Trophoblast cell (in vitro differentiated cells and primary cell): ENCODE data around the gene HOXB7.

Source experiments
- DNase-seq, 2 donors: peaks; one replicate each; pipeline ENCODE4 v3.0.0-alpha.2; 2016
- H2AFZ ChIP-seq: 2 replicates; pipeline ENCODE4 v1.6.1; 2013; ENCODE audit warnings: low read length, moderate library complexity, mild to moderate bottlenecking; ENCODE audit not compliant: insufficient read depth, poor library complexity
- H2AK5ac ChIP-seq: 2 replicates; pipeline ENCODE4 v1.6.1; 2013; ENCODE audit warnings: mild to moderate bottlenecking, low read length
- H2BK120ac ChIP-seq: 2 replicates; pipeline ENCODE4 v1.6.1; 2013; ENCODE audit warnings: low read length, mild to moderate bottlenecking, moderate library complexity; ENCODE audit not compliant: insufficient read depth, poor library complexity
- H2BK12ac ChIP-seq: 2 replicates; pipeline ENCODE4 v1.6.1; 2013; ENCODE audit warnings: mild to moderate bottlenecking, low read length, moderate library complexity
- H2BK5ac ChIP-seq: 2 replicates; pipeline ENCODE4 v1.6.1; 2013; ENCODE audit warnings: low read length, low read depth, moderate library complexity, mild to moderate bottlenecking; ENCODE audit not compliant: poor library complexity
- H3K14ac ChIP-seq: 2 replicates; pipeline ENCODE4 v1.6.1; 2013; ENCODE audit warnings: mild to moderate bottlenecking, low read length
- H3K18ac ChIP-seq: 2 replicates; pipeline ENCODE4 v1.6.1; 2013; ENCODE audit warnings: mild to moderate bottlenecking, low read length
- H3K23ac ChIP-seq: 2 replicates; pipeline ENCODE4 v1.6.1; 2013; ENCODE audit warnings: low read length
- H3K27ac ChIP-seq: 2 replicates; pipeline ENCODE4 v1.5.1; 2013; ENCODE audit warnings: low read depth, mild to moderate bottlenecking, inconsistent platforms, low read length, moderate library complexity
- H3K27me3 ChIP-seq: 2 replicates; pipeline ENCODE4 v1.6.1; 2013; ENCODE audit warnings: inconsistent platforms, mild to moderate bottlenecking, low read length, moderate library complexity; ENCODE audit not compliant: insufficient read depth
- H3K36me3 ChIP-seq, 2 experiments: 1 replicate in 1 of 2; 2 replicates in 1 of 2; pipeline ENCODE4 v1.6.1; 2013; ENCODE audit warnings: low read length in 2 of 2, mild to moderate bottlenecking in 2 of 2, moderate library complexity in 1 of 2; ENCODE audit not compliant: insufficient read depth in 2 of 2, control insufficient read depth in 1 of 2
- H3K4ac ChIP-seq: 2 replicates; pipeline ENCODE4 v1.6.1; 2013; ENCODE audit warnings: low read depth, mild to moderate bottlenecking, low read length, moderate library complexity
- H3K4me1 ChIP-seq, 2 experiments: 1 replicate in 1 of 2; 2 replicates in 1 of 2; pipeline ENCODE4 v1.6.1; 2013; ENCODE audit warnings: low read length in 2 of 2, mild to moderate bottlenecking in 2 of 2, moderate library complexity in 1 of 2; ENCODE audit not compliant: insufficient read depth in 2 of 2, control insufficient read depth in 1 of 2
- H3K4me2 ChIP-seq: 2 replicates; pipeline ENCODE4 v1.6.1; 2013; ENCODE audit warnings: inconsistent platforms, mild to moderate bottlenecking, low read length, moderate library complexity
- H3K4me3 ChIP-seq: 2 replicates; pipeline ENCODE4 v1.5.1; 2013; ENCODE audit warnings: mild to moderate bottlenecking, low read depth, low read length, inconsistent platforms
- H3K79me1 ChIP-seq: one replicate; pipeline ENCODE4 v1.6.1; 2013; ENCODE audit warnings: low read length
- H3K79me2 ChIP-seq: 2 replicates; pipeline ENCODE4 v1.6.1; 2013; ENCODE audit warnings: low read length, mild to moderate bottlenecking; ENCODE audit not compliant: control insufficient read depth, insufficient read depth, poor library complexity
- H3K9ac ChIP-seq: 2 replicates; pipeline ENCODE4 v1.6.1; 2013; ENCODE audit warnings: mild to moderate bottlenecking, low read length
- H3K9me3 ChIP-seq: 2 replicates; pipeline ENCODE4 v1.6.1; 2013; ENCODE audit warnings: low read depth, mild to moderate bottlenecking, control low read depth, inconsistent platforms, low read length; ENCODE audit not compliant: insufficient read depth
- H4K12ac ChIP-seq: 2 replicates; pipeline ENCODE4 v1.6.1; 2013; ENCODE audit warnings: low read depth, mild to moderate bottlenecking, low read length, moderate library complexity
- H4K8ac ChIP-seq: 2 replicates; pipeline ENCODE4 v1.6.1; 2013; ENCODE audit warnings: low read depth, mild to moderate bottlenecking, low read length, moderate library complexity
- H4K91ac ChIP-seq: one replicate; pipeline ENCODE4 v1.6.1; 2013; ENCODE audit warnings: low read depth, mild to moderate bottlenecking, low read length, moderate library complexity
- whole genome bisulfite sequencing: extraction: QIAGEN DNeasy Blood & Tissue Kit; methylation state at CpG from one replicate; pipeline ENCODE4 v1.1.7; 2013; ENCODE audit warnings: missing lambda C conversion rate; ENCODE audit not compliant: insufficient read length, insufficient coverage; ENCODE audit errors: extremely low coverage; 5-methylcytosine and 5-hydroxymethylcytosine counted together

Gene HOXB7

DNA sequence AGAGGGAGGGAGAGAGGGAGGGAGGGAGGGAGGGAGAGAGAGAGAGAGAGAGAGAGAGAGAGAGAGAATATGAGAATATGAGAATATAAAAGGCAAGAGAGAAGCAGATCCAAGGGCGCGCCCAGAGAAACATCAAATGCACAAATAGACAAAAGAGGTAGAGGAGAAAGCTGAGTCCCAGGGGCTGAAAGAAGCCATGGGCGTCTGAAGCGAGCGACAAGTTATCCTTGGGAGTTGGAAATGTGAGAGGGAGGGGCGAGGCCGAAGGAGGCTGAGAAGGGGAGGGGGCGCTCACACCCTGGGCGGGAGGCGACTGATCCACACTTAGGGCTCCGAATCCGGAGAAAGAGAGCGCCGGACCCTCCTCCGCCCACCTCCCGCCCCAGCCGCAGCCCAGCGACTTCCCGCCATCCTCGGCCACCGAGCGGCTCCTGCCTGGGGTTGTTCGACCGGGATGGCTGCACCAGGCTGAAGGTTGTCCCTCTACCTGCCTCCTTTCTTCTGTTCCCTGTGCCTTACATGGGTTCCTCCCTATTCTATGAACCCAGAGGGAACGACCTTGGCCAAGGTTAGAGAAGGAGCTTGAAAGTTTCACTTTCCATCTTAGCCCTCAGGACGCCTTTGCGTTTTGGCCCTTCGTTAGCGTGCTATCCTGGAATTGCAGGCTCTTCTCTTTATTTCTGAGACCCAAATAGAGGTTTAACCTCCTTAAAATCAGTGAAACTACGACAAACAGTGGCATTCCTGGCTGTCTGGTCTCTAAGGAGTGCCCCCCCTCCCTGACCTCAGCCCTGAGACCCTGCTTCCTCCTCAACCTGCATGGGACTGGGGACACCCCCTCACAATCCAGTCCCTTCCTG lies 36.5 kb upstream of the HOXB7 start:
- H2BK120ac ChIP-seq = peak overlapping the region; percentile 41

DNA sequence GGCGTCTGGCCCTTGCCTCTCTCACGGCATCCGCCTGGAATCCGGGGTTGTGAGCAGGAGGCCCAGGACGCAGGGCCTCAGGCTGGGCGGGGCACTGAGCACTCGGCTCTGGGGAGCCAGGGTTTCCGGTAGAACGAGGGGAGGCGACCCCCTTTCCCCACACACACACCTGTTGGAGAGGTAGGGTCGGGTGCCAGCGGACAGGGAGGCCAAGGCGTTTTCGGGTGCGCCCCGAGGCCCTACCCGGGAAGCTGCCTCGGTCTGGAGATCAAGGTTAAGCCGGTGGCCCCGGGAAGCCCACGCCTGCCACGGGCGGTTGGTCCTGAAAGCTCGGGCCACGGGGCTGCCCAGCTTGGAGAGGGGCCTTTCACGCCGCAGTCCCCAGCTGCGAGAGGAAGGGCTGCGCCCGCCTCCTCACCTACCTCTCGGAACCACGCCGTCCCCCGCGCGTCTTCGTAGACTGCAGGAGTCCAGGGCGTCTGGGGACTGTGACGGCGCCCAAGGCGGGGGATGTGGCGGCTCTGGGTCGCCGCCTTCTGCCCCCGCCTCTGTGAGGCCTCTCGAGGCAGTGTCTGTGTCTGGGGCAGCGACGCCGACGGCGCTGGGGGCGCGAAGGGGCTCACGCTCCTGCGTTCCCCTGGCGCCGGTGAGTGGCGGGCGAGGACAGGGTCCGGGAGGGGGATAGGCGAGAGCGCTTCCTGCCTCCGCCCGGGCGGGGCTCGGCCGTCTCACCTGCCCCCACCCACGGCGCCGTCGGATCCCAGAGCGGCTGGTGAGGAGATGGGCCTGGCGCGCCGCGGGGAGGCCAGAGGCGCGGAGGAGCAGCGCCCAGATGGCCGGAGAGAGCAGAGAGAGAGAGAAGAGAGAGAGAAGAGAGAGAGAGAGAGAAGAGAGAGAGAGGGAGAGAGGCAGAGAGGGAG lies 35.6 kb upstream of the HOXB7 start:
- Histone ChIP-seq H3K4me2 (peak overlapping the region; percentile 32), H4K91ac (peak overlapping the region; percentile 45), H3K4ac (no peak overlapping the region), H3K4me3 (peak overlapping the region; percentile 62), H3K9me3 (peaks cover 17% of the 10 kb centered on the region), H2BK5ac (peak overlapping the region; percentile 7), H3K27me3 (peaks cover 57% of the 10 kb centered on the region), H3K79me1 (peaks cover 3% of the 10 kb centered on the region), H3K4me1 (peaks cover 9 to 16% of the 10 kb centered on the region in 2 experiments), H4K12ac (no peak overlapping the region), H2AK5ac (no peak overlapping the region), H3K14ac (peak overlapping the region; percentile 33), H4K8ac (no peak overlapping the region), H3K36me3 (no peaks in the 10 kb centered on the region), H3K79me2 (no peaks in the 10 kb centered on the region), H3K27ac (peak overlapping the region; percentile 47), H2BK120ac (peak overlapping the region; percentile 35), H3K9ac (peak overlapping the region; percentile 38), H2AFZ (no peak overlapping the region), H3K23ac (no peak overlapping the region), H2BK12ac (no peak overlapping the region), H3K18ac (no peak overlapping the region)
- WGBS = no CpG with 5 or more reads among the region's 80 CpGs
- DNase-seq = no peak

More for the DNA sequence above, 36.5 kb upstream of the HOXB7 start:
- Histone ChIP-seq H2AFZ (peak overlapping the region; percentile 35), H3K27ac (no peak overlapping the region), H3K18ac (no peak overlapping the region), H3K4me3 (no peak overlapping the region), H2AK5ac (no peak overlapping the region), H3K9me3 (peaks cover 11% of the 10 kb centered on the region), H3K9ac (no peak overlapping the region), H3K4me1 (peaks cover 4 to 16% of the 10 kb centered on the region in 2 experiments), H4K91ac (peak overlapping the region; percentile 32), H3K14ac (no peak overlapping the region), H3K36me3 (no peaks in the 10 kb centered on the region), H3K79me1 (peaks cover 3% of the 10 kb centered on the region), H2BK5ac (no peak overlapping the region), H2BK12ac (no peak overlapping the region), H3K4me2 (peak overlapping the region; percentile 29), H3K4ac (no peak overlapping the region), H4K12ac (no peak overlapping the region), H3K23ac (no peak overlapping the region), H4K8ac (no peak overlapping the region), H3K27me3 (peaks cover 48% of the 10 kb centered on the region), H3K79me2 (no peaks in the 10 kb centered on the region)
- no peak for DNase-seq
- no CpG with 5 or more reads among the region's 30 CpGs for WGBS

DNA sequence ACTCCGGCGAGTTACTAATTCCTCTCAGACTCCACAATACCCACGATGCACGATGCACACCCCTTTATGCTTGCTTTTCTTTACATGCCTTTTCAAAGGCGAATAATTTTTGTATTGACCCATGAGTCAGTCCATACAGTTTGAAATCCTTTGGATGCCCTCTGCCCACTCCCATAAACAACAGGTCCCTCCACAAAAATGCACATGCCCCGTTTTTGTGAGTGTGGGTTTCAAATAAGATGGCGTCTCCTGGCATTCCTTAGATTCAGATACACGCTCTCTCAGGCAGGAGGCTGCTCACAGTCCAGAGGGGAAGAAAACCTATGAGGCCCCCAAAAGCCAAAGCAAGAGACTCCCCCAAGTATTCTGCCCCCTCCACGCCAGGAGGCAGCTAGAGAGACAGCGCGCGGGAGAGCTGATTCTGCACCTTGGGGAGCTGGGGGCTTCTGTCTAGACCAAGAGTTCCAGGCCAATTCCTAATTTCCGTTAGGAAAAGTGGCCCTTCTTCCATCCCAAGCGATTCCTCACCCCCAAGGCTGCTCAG lies 34.9 kb upstream of the HOXB7 start:
- Histone ChIP-seq H2AK5ac (no peak overlapping the region), H3K14ac (no peak overlapping the region), H3K36me3 (no peaks in the 10 kb centered on the region), H3K79me1 (peaks cover 3% of the 10 kb centered on the region), H3K4me2 (peak overlapping the region; percentile 32), H2BK5ac (no peak overlapping the region), H3K9ac (peak overlapping the region; percentile 1), H3K27ac (peak overlapping the region; percentile 47), H3K9me3 (peaks cover 17% of the 10 kb centered on the region), H3K4me1 (peaks cover 9 to 16% of the 10 kb centered on the region in 2 experiments), H3K4me3 (peak overlapping the region; percentile 62), H3K23ac (no peak overlapping the region), H2BK120ac (no peak overlapping the region), H4K91ac (peak overlapping the region; percentile 45), H3K18ac (no peak overlapping the region), H4K12ac (no peak overlapping the region), H2BK12ac (no peak overlapping the region), H3K79me2 (no peaks in the 10 kb centered on the region), H3K27me3 (peaks cover 64% of the 10 kb centered on the region), H2AFZ (no peak overlapping the region), H4K8ac (no peak overlapping the region), H3K4ac (no peak overlapping the region)
- no peak for DNase-seq
- no CpG with 5 or more reads among the region's 14 CpGs for WGBS

DNA sequence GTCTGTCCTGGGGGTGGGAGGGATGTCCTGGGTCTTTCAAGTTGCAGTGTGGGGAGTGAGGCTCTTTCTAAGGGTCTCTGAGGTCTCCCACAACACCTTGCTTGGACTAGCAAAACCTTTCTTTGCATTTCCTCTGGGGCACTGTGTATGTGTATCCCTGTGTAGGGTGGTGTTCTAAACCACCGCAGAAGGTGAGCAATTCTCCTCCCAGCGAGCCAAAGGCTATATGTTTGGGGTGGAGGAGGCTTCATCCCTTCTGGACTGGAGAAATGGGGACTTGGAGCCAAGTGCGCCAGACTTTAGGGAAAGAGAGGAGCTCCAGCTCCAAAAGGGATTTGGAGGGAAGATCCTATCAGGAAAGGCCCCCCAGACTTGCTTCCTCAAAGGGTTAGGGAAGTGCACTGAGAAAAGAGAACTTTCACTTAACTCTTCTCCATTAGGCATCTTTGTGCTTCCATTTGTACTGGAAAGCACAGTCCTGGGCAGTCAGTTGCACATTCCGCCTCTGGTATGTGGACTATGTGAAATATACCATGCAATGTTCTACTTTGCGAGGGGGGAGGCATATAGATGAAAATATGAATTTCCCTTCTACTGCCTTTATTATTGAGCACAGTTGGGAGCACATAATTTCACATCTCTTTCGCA lies 34.2 kb upstream of the HOXB7 start:
- Histone ChIP-seq H3K27me3 (peaks cover 69% of the 10 kb centered on the region), H4K91ac (peak overlapping the region; percentile 4), H3K9ac (no peak overlapping the region), H3K4me3 (peak overlapping the region; percentile 47), H3K79me1 (peaks cover 3% of the 10 kb centered on the region), H3K36me3 (no peaks in the 10 kb centered on the region), H3K4me2 (peak overlapping the region; percentile 43), H2BK120ac (no peak overlapping the region), H3K27ac (no peak overlapping the region), H3K14ac (no peak overlapping the region), H3K79me2 (no peaks in the 10 kb centered on the region), H3K23ac (no peak overlapping the region), H3K4me1 (peaks cover 9 to 16% of the 10 kb centered on the region in 2 experiments), H2BK12ac (no peak overlapping the region), H4K12ac (no peak overlapping the region), H3K18ac (no peak overlapping the region), H3K4ac (no peak overlapping the region), H2BK5ac (no peak overlapping the region), H2AK5ac (no peak overlapping the region), H2AFZ (no peak overlapping the region), H4K8ac (no peak overlapping the region), H3K9me3 (peaks cover 17% of the 10 kb centered on the region)
- no CpG with 5 or more reads among the region's 6 CpGs for WGBS
- no peak for DNase-seq
